ENCODE measurements around the gene MYO9B. TPM values are rescaled to one million over a fixed set of nuclear protein-coding genes. Genes with fewer than 3 reads are reported as not detected.
A peak's percentile ranks its signal among the peaks of the same experiment; 100 is the strongest.

Gene MYO9B
- total and polyA plus RNA-seq, 2 of the 13 experiments (the other 11 are each of a cell fraction or from before 2014, with no cell fraction given), result 18.0 to 18.3 TPM

DNA sequence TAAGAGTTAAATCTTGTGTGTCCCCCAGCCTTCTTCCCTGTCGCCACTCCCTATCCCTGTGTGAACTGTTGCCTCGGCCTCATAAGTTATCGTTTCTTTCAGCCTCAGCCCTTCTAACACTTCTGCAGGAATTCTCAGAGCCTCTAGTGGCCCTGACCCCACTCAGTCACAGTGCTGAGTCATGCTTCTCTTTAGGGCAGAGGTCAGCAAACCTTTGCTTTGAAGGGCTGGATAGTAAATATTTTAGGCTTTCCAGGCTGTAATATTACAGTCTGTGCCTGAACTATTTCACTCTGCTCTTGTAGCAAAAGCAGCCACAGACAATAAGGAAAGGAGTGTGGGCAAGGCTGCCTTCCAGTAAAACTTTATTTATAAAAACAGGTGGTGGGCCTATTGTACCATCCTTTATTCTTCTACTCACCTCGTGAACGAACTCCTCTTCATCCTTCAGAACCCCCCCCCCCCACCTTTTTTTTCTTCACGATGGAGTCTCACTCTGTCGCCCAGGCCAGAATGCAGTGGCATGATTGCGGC, 22.1 kb downstream of the MYO9B start (continued):
- TF ChIP-seq BCL6 (CRISPR knock-in tag; IDR thresholded peaks at IDR 0.05), result peak; percentile 89
- TF ChIP-seq, protein P1, sequence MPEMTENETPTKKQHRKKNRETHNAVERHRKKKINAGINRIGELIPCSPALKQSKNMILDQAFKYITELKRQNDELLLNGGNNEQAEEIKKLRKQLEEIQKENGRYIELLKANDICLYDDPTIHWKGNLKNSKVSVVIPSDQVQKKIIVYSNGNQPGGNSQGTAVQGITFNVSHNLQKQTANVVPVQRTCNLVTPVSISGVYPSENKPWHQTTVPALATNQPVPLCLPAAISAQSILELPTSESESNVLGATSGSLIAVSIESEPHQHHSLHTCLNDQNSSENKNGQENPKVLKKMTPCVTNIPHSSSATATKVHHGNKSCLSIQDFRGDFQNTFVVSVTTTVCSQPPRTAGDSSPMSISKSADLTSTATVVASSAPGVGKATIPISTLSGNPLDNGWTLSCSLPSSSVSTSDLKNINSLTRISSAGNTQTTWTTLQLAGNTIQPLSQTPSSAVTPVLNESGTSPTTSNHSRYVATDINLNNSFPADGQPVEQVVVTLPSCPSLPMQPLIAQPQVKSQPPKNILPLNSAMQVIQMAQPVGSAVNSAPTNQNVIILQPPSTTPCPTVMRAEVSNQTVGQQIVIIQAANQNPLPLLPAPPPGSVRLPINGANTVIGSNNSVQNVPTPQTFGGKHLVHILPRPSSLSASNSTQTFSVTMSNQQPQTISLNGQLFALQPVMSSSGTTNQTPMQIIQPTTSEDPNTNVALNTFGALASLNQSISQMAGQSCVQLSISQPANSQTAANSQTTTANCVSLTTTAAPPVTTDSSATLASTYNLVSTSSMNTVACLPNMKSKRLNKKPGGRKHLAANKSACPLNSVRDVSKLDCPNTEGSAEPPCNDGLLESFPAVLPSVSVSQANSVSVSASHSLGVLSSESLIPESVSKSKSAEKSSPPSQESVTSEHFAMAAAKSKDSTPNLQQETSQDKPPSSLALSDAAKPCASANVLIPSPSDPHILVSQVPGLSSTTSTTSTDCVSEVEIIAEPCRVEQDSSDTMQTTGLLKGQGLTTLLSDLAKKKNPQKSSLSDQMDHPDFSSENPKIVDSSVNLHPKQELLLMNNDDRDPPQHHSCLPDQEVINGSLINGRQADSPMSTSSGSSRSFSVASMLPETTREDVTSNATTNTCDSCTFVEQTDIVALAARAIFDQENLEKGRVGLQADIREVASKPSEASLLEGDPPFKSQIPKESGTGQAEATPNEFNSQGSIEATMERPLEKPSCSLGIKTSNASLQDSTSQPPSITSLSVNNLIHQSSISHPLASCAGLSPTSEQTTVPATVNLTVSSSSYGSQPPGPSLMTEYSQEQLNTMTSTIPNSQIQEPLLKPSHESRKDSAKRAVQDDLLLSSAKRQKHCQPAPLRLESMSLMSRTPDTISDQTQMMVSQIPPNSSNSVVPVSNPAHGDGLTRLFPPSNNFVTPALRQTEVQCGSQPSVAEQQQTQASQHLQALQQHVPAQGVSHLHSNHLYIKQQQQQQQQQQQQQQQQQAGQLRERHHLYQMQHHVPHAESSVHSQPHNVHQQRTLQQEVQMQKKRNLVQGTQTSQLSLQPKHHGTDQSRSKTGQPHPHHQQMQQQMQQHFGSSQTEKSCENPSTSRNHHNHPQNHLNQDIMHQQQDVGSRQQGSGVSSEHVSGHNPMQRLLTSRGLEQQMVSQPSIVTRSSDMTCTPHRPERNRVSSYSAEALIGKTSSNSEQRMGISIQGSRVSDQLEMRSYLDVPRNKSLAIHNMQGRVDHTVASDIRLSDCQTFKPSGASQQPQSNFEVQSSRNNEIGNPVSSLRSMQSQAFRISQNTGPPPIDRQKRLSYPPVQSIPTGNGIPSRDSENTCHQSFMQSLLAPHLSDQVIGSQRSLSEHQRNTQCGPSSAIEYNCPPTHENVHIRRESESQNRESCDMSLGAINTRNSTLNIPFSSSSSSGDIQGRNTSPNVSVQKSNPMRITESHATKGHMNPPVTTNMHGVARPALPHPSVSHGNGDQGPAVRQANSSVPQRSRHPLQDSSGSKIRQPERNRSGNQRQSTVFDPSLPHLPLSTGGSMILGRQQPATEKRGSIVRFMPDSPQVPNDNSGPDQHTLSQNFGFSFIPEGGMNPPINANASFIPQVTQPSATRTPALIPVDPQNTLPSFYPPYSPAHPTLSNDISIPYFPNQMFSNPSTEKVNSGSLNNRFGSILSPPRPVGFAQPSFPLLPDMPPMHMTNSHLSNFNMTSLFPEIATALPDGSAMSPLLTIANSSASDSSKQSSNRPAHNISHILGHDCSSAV (CRISPR knock-in tag; IDR thresholded peaks at IDR 0.05; ENCODE audit: borderline replicate concordance), result no peak
- TF ChIP-seq ZFP36L1 (CRISPR knock-in tag; IDR thresholded peaks at IDR 0.05), result no peak; the same call in 1 of the 2 replicates
- TF ChIP-seq ATF1 (CRISPR knock-in tag; IDR thresholded peaks at IDR 0.05), result no peak
- TF ChIP-seq HMG20B (CRISPR knock-in tag; conservative IDR thresholded peaks at IDR 0.05), result peak; percentile 69; the same call in 1 of the 2 replicates
- TF ChIP-seq ZNF317 (CRISPR knock-in tag; IDR thresholded peaks at IDR 0.05), result no peak
- TF ChIP-seq ERF (CRISPR knock-in tag; IDR thresholded peaks at IDR 0.05), result 0 out of 2 replicates have a peak, but pooled peaks have one; percentile 52
- TF ChIP-seq ZNF713 (CRISPR knock-in tag; IDR thresholded peaks at IDR 0.05), result no peak
- TF ChIP-seq ZNF644 (CRISPR knock-in tag; IDR thresholded peaks at IDR 0.05; ENCODE audit: low read depth), result no peak
- TF ChIP-seq, protein P2, sequence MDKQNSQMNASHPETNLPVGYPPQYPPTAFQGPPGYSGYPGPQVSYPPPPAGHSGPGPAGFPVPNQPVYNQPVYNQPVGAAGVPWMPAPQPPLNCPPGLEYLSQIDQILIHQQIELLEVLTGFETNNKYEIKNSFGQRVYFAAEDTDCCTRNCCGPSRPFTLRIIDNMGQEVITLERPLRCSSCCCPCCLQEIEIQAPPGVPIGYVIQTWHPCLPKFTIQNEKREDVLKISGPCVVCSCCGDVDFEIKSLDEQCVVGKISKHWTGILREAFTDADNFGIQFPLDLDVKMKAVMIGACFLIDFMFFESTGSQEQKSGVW (CRISPR knock-in tag; IDR thresholded peaks at IDR 0.05; ENCODE audit: borderline replicate concordance), result no peak
- TF ChIP-seq CREB1 (IDR thresholded peaks at IDR 0.05), result no peak
- 0 out of 2 replicates have a peak, but pooled peaks have one; percentile 15 for TF ChIP-seq CREB1 (CRISPR knock-in tag; IDR thresholded peaks at IDR 0.05)
- 0 out of 2 replicates have a peak, but pooled peaks have one; percentile 40 for TF ChIP-seq MIER2 (CRISPR knock-in tag; IDR thresholded peaks at IDR 0.05)
- TF ChIP-seq, protein P3, sequence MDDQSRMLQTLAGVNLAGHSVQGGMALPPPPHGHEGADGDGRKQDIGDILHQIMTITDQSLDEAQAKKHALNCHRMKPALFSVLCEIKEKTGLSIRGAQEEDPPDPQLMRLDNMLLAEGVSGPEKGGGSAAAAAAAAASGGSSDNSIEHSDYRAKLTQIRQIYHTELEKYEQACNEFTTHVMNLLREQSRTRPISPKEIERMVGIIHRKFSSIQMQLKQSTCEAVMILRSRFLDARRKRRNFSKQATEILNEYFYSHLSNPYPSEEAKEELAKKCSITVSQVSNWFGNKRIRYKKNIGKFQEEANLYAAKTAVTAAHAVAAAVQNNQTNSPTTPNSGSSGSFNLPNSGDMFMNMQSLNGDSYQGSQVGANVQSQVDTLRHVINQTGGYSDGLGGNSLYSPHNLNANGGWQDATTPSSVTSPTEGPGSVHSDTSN (CRISPR knock-in tag; IDR thresholded peaks at IDR 0.05; ENCODE audit: borderline replicate concordance), result no peak
- peak; percentile 40; the same call in 1 of the 2 replicates for TF ChIP-seq GATAD1 (CRISPR knock-in tag; IDR thresholded peaks at IDR 0.05)
- no peak for TF ChIP-seq TSC22D2 (CRISPR knock-in tag; IDR thresholded peaks at IDR 0.05; ENCODE audit: borderline replicate concordance)
- 0 out of 2 replicates have a peak, but pooled peaks have one; percentile 73 for TF ChIP-seq DNMT3B (CRISPR knock-in tag; conservative IDR thresholded peaks at IDR 0.05)
- no peak for TF ChIP-seq ZNF816 (CRISPR knock-in tag; IDR thresholded peaks at IDR 0.05; ENCODE audit: borderline replicate concordance)
